HG03571 (cell line): Measurements from ENCODE around the gene MAK.
"Not testable (repeated sequence)": the region's sequence is repeated elsewhere in the genome, so short reads cannot be mapped to it uniquely, and the experiment has no call there.

Experiments used
- ATAC-seq: cut with Tn5 transposase; IDR thresholded peaks from one replicate; pipeline ENCODE4 v1.9.1; 2021; ENCODE audit not compliant: unreplicated experiment

The MAK gene

DNA sequence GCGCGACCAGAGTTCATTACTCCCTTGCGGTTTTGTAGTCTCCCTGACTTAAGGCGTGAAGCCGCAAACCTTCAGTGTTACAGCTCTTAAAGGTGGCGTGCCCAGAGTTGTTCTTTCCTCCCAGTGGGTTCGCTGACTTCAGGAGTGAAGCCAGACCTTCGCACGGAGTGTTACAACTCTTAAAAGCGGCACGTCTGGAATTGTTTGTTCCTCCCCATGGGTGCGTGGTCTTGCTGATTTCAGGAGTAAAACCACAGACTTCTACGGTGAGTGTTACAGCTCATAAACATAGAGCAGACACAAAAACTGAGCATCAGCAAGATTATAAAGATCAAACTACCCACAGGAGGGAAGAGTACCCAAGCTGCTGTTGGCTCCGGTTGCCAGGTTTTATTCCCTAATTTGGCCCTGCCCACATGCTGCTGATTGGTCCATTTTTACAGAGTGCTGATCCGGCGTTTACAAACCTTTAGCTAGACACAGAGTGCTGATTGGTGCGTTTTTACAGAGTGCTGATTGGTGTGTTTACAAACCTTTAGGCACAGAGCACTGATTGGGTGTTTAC is 105.1 kb downstream of the MAK start:
- no peak for ATAC-seq

DNA sequence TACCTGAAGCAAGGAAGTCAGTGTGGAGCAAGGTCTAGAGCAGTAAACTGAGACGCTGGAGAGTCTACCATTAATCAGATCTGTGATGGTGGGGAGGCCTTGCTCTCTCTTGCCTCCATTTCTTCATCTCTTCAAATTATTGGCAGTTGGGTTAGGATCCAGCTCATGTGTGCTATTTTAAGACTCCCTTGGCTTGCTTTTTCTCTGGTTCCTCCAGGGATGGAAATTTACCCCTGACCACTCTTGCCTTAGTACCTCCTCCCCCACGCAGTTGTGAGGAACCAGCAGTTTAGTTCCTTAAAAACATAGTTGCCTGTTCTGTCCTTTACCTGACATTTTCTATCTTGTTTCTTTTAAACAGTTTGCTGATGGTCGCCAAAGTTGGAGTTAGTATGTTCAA is 108.1 kb downstream of the MAK start:
- ATAC-seq: no peak

DNA sequence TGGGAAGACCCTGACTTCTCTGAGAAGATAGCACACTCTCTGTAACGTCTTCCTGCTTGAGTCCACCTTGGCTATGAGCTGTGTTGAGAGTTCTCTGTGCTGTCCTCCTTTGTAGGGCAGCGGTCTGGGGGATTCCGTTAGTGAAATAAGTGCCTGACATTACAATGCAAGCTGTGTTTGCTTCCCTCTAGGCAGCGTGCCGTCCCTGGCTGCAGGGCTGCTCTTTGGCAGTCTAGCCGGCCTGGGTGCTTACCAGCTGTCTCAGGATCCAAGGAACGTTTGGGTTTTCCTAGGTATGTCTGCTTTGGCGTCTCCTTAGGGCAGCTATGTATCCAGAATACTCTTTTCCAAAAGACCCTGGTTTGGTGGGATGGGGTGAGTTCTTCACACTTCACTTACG is 112.6 kb downstream of the MAK start:
- no peak for ATAC-seq

DNA sequence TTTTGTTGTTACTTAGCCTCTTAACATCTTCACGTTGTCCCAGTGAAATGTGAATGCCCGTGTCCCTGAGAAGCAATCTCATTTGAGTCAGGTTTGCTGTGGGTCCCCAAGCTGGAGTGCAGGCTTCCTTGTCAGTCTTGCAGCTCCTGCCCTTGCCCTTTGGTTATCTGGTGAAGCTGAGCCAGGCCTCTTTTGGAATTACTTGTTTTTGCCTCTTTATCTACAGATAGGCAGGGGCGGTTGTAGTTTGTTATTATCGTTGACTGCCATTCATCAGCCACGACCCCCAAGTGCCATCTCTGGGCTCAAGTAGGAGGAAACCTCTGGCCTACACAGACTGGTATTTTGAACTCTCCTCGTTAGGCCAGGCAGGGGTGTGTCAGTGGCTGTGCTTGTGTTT is 113.3 kb downstream of the MAK start:
- ATAC-seq: no peak

DNA sequence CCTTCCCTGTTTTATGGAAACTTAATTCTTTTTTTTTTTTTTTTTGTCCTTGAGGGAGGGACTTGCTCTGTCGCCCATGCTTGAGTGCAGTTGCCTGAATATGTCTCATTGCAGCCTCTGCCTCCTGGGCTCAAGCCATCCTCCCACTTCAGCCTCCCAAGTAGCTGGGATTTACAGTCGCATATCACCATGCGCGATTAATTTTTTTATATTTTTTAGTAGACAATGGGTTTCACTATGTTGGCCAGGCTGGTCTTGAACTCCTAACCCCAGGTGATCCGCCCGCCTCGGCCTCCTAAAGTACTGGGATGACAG is 114.8 kb downstream of the MAK start:
- ATAC-seq: no peak

DNA sequence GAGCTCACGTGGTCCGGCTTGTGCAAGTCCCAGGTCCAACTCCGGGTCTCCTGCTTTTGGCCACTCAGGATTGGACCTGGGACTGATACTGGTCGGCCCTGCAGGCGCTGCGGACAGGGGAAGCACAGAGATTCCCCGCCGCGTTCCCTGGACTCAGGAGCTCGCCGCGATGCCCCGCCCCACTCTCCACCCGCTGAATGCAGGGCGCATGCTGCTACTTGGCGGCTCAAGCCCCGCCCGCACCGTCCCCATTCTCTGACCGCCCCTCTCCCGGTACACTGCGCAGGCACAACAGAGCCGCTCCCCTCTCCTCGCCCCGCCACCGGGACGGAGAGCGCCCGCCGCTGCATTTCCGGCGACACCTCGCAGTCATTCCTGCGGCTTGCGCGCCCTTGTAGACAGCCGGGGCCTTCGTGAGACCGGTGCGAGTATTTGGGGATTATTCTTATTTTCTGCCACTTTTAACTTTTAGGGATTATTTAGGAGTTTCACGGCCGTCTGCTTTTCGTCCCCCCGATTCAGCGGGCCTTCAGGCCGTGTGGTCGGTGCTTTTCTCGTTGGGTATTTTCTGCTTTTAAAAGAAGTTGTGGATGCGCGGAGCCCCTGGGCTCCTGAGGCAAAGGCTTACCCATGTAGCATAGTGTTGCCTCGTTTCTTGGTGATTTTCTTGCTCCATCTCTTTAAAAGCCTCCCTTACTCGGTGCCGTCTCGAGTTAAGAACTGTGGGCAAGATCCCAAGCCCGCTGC is 115.3 kb downstream of the MAK start, which contains the start of gene TMEM14C:
Gene TMEM14C (plus strand): TSS at position 251 of the 747 bp plus-strand sequence. CDS start 1,544 bp downstream, outside the sequence.
- peak; percentile 94 for ATAC-seq

DNA sequence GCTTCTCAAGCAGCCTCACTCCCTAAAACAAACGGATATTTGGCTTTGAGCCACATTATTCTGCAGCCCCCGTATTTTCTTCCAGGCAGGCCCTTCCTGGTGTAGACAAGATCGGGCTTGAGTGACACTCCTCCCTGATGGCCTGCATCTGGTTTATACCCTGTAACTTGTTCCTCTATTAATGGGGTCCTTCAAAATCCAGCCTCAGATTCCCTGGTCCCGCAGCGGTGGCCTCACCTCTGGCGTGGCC is 115.8 kb downstream of the MAK start:
- no peak for ATAC-seq

DNA sequence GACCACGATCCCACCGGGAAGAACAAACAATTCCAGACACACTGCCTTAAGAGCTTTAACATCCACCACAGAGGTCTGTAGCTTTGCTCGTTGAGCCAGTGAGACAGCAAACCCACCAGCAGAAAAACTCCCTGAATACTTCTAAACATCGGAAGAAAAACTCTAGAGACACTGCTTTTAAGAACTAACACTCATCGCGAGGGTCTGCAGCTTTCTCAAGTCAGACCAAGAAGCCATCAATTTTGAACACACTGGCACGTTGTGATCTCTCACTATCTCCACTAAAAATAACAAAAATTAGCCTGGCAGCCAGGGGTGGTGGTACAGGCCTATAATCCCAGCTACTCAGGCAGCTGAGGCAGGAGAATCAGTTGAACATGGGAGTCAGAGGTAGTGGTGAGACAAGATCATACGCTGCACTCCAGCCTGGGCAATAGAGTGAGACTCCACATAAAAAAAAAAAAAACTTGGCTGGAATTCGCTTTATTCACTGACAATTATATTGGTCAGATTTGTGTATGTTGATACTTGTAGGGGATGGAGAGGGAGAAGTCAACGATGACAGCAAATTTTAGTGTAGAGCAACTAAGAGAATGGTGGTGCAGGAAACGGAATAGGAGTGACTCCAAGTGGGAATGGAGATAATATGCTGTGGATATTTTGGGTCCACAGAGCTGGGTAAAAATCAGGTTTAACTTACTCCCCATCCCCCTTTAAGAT is 116.3 kb downstream of the MAK start:
- ATAC-seq: no peak

DNA sequence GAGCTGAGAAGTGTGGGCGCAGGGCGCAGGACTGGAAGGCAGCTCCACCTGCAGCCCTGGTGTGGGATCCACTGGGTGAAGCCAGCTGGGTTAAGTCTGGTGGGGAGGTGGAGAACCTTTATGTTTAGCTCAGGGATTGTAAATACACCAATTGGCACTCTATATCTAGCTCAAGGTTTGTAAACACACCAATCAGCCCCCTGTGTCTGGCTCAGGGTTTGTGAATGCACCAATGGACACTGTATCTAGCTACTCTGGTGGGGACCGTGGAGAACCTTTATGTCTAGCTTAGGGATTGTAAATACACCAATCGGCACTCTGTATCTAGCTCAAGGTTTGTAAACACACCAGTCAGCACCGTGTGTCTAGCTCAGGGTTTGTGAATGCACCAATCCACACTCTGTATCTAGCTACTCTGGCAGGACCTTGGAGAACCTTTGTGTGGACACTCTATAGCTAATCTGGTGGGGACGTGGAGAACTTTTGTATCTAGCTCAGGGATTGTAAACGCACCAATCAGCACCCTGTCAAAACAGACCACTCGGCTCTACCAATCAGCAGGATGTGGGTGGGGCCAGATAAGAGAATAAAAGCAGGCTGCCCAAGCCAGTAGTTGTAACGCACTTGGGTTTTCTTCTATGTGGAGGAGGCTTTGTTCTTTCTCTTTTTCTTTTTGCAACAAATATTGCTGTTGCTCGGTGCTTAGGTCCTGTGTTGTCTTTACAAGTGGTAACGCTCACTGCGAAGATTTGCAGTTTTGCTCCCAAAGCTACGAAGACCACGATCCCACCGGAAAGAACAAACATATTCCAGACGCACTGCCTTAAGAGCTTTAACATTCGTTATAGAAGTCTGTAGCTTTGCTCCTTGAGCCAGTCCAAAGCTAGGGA is 117.1 kb downstream of the MAK start:
- not testable (repeated sequence) for ATAC-seq

DNA sequence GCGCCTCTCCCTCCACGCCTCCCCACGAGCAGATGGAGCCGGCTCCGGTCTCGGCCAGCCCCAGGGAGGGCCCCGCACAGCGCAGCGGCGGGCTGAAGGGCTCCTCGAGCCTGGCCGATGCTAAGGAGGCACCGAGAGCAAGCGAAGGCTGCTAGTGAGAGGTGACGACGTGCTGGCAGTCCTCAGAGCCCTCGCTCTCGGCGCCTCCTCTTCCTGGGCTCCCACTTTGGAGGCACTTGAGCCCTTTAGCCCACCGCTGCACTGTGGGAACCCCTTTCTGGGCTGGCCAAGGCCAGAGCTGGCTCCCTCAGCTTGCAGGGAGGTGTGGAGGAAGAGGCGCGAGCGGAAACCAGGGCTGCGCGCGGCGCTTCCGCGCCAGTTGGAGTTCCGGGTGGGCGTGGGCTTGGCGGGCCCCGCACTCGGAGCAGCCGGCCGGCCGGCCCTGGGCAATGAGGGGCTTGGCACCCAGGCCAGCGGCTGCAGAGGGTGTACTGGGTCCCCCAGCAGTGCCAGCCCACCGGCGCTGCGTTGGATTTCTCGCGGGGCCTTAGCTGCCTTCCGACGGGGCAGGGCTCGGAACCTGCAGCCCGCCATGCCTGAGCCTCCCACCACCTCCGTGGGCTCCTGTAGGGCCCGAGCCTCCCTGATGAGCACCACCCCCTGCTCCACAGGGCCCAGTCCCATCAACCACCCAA is 117.9 kb downstream of the MAK start:
- ATAC-seq: no peak

DNA sequence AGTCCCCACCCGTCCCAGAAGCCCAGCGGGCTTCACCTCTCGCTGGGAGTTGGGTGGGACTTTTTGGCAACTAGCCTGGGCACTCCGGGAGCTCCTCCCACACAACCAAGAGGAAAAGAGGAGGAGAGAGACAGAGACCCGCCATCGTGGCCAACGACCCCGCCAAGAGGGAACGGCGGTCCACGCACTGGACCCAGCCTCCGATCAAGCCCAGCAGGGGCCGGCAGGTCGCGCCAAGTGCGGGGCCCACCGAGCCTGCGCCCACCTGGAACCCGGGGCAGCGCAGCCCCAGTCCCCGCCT is 118.4 kb downstream of the MAK start:
- no peak for ATAC-seq

DNA sequence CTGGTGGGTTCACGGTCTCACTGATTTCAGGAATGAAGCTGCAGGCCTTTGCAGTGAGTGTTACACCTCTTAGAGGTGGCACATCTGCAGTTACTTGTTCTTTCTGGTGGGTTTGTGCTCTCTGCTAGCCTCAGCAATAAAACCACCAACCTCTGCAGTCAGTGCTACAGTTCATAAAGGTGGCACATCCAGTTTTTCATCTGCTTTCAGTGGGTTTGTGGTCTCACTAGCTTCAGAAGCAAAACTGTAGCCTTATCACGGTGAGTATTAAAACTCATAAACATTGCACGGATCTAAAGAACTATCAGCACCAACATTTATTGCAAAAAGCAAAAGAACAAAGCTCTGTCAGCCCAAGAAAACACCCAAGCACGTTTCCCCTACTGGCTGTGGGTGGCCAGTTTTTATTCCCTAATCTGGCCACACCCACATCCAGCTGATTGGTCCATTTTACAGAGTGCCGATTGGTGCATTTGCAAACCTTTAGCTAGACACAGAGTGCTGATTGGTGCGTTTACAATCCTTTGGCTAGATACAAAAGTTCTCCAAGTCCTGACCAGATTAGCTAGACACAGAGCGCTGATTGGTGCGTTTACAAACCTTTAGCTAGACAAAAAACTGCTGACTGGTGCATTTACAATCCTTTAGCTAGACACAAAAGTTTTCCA is 118.9 kb downstream of the MAK start:
- no peak for ATAC-seq

DNA sequence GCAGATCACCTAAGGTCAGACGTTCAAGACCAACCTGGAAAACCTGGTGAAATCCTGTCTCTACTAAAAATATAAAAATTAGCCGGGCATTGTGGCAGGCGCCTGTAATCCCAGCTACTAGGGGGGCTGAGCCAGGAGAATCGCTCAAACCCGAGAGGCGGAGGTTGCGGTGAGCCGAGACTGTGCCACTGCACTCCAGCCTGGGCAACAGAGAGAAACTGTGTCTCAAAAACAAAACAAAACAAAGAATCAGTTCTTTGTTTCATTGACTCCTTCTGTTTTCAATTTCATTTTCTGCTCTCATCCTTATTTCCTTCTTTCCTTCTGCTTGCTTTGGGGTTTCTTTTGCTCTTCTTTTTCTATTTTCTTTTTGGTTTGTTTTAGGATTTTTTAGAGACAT is 124.4 kb downstream of the MAK start:
- ATAC-seq: no peak
